Measurements from ENCODE around the gene TSPAN12. TPM values are rescaled to one million over a fixed set of nuclear protein-coding genes. Genes with fewer than 3 reads are reported as not detected.
A peak's percentile ranks its signal among the peaks of the same experiment; 100 is the strongest.

The TSPAN12 gene
- total RNA-seq, 1 donor: 1.5 TPM

- DNase-seq (ENCODE audit: low read depth): no peak
- no peak for TF ChIP-seq CTCF (IDR thresholded peaks at IDR 0.05; ENCODE audit: insufficient read depth, low read length)
- no peak overlapping the region for H3K4me3 ChIP-seq (ENCODE audit: low read depth, low read length)
Observed at GRCh38 chr7:120799147-120799546, 58.8 kb downstream of the TSPAN12 start.

GRCh38 chr7:120797026-120797645, 60.8 kb downstream of the TSPAN12 start:
- TF ChIP-seq CTCF (IDR thresholded peaks at IDR 0.05; ENCODE audit: insufficient read depth, low read length): no peak
- H3K4me3 ChIP-seq (ENCODE audit: low read depth, low read length): no peak overlapping the region
- no peak for DNase-seq (ENCODE audit: low read depth)

DNA sequence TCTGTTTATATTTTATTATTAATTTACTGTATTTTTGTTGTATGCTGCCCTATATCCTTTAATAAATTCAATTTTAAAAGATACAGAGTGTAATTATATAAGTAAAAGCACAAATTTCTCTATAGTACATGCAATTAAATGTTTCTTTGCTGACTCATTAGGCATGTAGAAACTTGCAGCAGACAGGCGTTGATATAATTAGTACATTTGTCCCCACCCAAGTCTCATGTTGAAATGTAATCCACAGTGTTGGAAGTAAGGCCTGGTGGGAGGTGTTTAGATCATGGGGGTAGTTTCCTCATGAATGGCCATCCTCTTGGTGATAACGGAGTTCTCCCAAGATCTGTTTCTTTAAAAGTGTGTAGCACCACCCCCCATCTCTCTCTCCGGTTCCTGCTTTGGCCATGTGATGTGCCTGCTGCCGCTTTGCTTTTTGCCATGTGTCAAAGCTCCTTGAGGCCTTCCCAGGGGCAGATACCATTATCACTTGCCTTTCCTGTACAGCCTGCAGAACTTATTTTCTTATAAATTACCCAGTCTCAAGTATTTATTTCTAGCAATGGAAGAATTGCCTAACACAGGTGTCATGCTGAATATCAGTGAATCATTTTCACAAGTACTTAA, 63.7 kb downstream of the TSPAN12 start:
- peak; percentile 12 for DNase-seq (ENCODE audit: low read depth)
- H3K4me3 ChIP-seq (ENCODE audit: low read depth, low read length): no peak overlapping the region
- no peak for TF ChIP-seq CTCF (IDR thresholded peaks at IDR 0.05; ENCODE audit: insufficient read depth, low read length)

DNA sequence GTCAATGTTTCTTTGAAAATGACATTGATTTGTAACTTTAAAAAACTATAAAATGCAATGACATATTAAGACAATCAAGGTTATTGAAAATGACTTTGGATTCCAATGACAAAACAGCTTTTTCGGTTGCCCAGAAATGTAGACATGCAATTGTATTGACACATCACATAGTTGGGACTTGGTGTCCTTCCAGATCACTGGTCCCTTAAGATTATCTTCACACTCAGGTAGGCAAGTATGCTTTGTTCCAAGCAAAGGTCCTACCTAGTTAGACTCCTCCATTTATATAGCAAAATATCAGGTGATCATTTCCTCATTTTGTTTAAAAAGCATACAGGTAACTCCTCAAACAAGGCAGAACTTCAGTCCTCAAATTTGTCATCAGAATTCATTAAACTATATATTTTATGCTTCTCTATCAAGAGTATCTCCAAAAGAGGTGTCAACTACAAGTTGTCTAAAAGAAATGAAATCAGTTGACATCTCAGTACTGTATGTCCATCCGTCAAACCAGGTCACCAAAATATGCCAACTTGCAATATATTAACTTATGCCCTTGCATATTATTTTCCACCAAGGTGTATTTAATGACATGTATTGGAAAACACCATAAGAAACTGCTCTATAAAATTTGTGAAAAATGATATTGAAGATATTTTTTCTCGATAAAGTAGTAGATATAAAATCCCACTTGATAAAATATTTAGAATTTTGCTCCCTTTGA, 64.6 kb downstream of the TSPAN12 start:
- DNase-seq (ENCODE audit: low read depth): no peak
- no peak for TF ChIP-seq CTCF (IDR thresholded peaks at IDR 0.05; ENCODE audit: insufficient read depth, low read length)
- H3K4me3 ChIP-seq (ENCODE audit: low read depth, low read length): no peak overlapping the region

- DNase-seq (ENCODE audit: low read depth): no peak
- no peak for TF ChIP-seq CTCF (IDR thresholded peaks at IDR 0.05; ENCODE audit: insufficient read depth, low read length)
- no peak overlapping the region for H3K4me3 ChIP-seq (ENCODE audit: low read depth, low read length)
Observed at GRCh38 chr7:120792861-120793130, 65.1 kb downstream of the TSPAN12 start.

- TF ChIP-seq CTCF (IDR thresholded peaks at IDR 0.05; ENCODE audit: insufficient read depth, low read length): peak; percentile 95
- DNase-seq (ENCODE audit: low read depth): peak; percentile 70
- H3K4me3 ChIP-seq (ENCODE audit: low read depth, low read length): no peak overlapping the region
Observed at GRCh38 chr7:120792091-120792860, 65.7 kb downstream of the TSPAN12 start.

All from fibroblast of the aortic adventitia (primary cell).